IPS-NIHi11 (cell line): ENCODE data around the gene ICAM4.
"Not testable (repeated sequence)": the region's sequence is repeated elsewhere in the genome, so short reads cannot be mapped to it uniquely, and the experiment has no call there.

Experiments used
- DNase-seq: peaks from one replicate; pipeline ENCODE4 v3.0.0; 2012; ENCODE audit warnings: mixed read lengths, low spot score

The ICAM4 gene

DNA sequence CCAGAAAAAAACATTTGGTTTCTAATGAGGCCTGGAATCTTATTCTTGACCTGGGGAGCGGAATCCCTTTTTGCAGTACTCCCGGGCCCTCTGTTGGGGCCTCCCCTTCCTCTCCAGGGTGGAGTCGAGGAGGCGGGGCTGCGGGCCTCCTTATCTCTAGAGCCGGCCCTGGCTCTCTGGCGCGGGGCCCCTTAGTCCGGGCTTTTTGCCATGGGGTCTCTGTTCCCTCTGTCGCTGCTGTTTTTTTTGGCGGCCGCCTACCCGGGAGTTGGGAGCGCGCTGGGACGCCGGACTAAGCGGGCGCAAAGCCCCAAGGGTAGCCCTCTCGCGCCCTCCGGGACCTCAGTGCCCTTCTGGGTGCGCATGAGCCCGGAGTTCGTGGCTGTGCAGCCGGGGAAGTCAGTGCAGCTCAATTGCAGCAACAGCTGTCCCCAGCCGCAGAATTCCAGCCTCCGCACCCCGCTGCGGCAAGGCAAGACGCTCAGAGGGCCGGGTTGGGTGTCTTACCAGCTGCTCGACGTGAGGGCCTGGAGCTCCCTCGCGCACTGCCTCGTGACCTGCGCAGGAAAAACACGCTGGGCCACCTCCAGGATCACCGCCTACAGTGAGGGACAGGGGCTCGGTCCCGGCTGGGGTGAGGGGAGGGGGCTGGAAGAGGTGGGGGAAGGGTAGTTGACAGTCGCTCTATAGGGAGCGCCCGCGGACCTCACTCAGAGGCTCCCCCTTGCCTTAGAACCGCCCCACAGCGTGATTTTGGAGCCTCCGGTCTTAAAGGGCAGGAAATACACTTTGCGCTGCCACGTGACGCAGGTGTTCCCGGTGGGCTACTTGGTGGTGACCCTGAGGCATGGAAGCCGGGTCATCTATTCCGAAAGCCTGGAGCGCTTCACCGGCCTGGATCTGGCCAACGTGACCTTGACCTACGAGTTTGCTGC lies at the start of gene ICAM4:
Gene ICAM4 (plus strand): TSS at position 153 of the 935 bp plus-strand sequence. CDS start 58 bp downstream, at position 211.
- DNase-seq = peak; percentile 50

GRCh38 chr19:10237702-10238101 lies 49.1 kb upstream of the ICAM4 start:
- DNase-seq = no peak

DNA sequence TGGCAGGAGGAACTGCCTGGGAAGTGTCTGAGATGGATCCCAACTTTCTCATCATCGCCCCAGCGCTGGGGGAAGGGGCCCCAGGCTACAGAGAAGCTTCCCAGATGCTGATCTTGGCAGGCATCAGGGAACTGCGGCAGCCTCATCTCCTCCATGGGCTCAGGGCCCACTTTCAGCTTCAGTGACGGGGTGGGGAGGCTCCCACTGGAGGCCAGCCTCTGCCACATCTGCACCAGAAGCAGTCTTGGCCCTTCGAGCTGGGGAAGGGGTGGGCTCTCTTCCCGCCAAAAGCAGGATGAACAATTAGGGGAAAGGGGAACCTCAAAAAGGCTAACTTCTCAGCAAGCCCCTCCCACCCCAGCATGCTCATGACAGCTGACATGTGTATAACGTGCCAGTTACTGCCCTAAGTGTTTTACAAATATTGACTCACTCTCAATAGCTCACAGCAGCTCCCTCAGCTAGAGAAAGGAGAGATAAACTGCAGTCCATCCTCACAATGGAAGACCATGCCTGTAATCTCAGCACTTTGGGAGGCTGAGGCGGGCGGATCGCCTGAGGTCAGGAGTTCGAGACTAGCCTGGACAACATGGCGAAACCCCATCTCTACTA lies 48.5 kb upstream of the ICAM4 start:
- no peak for DNase-seq

GRCh38 chr19:10241826-10242449 lies 44.8 kb upstream of the ICAM4 start:
- not testable (repeated sequence) for DNase-seq

- DNase-seq = no peak
Observed at GRCh38 chr19:10243606-10244005, 43.1 kb upstream of the ICAM4 start.

DNA sequence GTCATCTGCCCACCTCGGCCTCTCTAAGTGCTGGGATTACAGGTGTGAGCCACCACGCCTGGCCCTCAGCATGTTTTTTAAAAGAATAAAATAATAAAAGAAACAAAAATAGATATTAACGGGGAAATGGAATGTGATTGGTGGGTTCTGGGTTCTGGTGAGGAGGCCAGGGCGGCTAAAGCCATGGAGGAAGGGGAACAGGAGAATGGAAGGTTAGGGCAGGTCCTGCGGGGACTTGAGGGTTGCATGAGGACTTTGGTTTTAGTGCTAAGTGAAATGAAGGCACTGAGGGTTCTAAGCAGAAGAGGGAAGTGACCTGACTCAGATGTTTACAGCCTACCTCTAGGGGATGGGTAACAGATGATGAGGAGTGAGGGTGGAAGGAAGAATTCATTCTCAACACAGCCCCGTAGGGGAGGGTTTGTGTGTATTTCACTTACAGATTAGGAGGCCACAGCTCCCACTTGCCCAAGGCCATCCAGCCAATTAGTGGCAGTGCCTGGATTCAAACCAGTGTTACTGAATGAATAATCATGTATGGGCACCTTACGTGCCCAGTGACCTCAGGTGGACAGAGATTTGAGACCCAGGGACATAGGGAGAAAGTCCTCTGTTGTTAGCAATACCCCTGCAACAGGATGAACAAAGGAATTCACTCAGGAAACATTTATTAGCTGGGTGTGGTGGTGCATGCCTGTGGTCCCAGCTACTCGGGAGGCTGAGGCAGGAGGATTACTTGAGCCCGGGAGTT lies 41.4 kb upstream of the ICAM4 start:
- no peak for DNase-seq

DNA sequence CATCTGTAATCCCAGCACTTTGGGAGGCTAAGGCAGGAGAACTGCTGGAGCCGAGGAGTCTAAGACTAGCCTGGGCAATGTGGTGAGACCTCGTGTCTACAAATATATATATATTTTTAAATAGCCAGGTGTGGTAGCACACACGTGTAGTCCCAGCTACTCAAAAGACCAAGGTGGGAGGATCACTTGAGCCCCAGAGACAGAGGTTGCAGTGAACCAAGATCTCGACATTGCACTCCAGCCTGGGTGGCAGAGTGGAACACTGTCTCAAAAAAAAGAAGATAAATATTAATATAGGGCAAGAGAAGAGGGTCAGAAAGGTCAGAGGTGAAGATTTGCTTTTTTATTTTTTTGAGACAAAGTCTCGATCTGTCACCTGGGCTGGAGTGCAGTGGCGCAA lies 40.2 kb upstream of the ICAM4 start:
- DNase-seq = no peak

GRCh38 chr19:10251792-10252694 lies 34.7 kb upstream of the ICAM4 start, which contains the start of gene MRPL4:
Gene MRPL4, plus strand, starts transcription at chr19:10252214. Its CDS starts 40 bp downstream, at chr19:10252254.
- peak; percentile 94 for DNase-seq

- DNase-seq = no peak
Observed at GRCh38 chr19:10252707-10253106, 34.0 kb upstream of the ICAM4 start.

GRCh38 chr19:10254244-10254643 lies 32.5 kb upstream of the ICAM4 start:
- DNase-seq = no peak

- no peak for DNase-seq
Observed at GRCh38 chr19:10255358-10255757, 31.4 kb upstream of the ICAM4 start.

DNA sequence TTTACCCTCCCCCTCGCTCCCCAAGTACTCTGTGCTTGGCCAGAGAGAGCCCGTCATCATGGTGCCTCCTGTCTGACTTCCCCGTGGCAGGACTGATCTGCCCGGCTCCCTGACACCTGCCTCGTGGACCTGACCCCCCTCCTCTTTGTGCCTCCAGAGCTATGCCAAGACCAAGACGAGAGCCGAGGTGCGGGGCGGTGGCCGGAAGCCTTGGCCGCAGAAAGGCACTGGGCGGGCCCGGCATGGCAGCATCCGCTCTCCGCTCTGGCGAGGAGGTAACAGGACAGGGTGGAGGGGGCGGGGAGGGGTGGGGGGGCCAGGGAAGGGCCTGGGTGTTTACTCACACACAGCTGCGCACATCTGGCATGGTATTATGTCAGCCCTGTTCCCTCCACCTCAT lies 30.2 kb upstream of the ICAM4 start:
- DNase-seq = no peak

- DNase-seq = no peak
Observed at GRCh38 chr19:10256970-10257615, 29.7 kb upstream of the ICAM4 start.

DNA sequence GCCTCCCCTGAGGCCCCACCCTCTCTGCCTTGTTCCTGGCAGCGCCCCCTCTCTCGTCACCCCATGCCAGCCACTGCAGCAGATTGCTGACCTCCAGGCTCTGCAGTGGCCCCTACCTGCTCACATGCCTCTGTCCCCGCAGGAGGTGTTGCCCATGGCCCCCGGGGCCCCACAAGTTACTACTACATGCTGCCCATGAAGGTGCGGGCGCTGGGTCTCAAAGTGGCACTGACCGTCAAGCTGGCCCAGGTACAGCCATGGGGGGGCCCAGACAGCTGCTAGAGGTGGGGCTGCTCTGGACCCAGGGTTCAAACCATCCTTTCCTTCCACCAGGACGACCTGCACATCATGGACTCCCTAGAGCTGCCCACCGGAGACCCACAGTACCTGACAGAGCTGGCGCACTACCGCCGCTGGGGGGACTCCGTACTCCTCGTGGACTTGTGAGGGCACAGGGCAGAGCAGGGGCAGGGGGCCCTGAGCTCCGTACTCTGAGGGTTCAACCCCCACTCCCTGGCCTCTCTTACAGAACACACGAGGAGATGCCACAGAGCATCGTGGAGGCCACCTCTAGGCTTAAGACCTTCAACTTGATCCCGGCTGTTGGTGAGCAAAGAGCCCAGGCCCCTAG lies 28.6 kb upstream of the ICAM4 start:
- DNase-seq = no peak

- DNase-seq = peak; percentile 83
Observed at GRCh38 chr19:10259162-10259905, 27.4 kb upstream of the ICAM4 start.

GRCh38 chr19:10260141-10260584 lies 26.6 kb upstream of the ICAM4 start:
- DNase-seq = no peak

GRCh38 chr19:10262771-10263170 lies 24.0 kb upstream of the ICAM4 start:
- DNase-seq = no peak

GRCh38 chr19:10266706-10267105 lies 20.0 kb upstream of the ICAM4 start:
- no peak for DNase-seq

DNA sequence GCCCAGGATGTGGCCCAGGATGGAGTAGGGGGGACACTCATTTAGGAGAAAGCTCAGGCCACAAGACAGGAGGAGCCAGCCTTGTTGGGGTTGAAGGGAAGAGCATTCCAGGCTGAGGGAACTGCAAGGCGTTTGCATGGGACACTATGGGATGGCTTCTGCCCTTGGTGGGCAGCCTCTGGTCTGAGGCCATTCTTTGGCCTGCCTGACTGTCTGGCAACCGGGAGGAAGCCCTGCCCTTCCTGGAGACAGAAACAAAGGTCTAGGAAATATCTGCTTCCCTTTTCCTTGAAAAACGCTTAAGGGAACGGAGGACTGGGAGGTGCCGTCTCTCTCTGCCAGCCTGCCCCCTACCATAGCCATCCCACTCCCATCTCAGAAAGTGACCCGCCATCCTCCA lies 18.7 kb upstream of the ICAM4 start:
- no peak for DNase-seq
